ENCODE results near the gene FXYD7.
"Not testable (repeated sequence)": the region's sequence is repeated elsewhere in the genome, so short reads cannot be mapped to it uniquely, and the experiment has no call there.

Gene FXYD7

DNA sequence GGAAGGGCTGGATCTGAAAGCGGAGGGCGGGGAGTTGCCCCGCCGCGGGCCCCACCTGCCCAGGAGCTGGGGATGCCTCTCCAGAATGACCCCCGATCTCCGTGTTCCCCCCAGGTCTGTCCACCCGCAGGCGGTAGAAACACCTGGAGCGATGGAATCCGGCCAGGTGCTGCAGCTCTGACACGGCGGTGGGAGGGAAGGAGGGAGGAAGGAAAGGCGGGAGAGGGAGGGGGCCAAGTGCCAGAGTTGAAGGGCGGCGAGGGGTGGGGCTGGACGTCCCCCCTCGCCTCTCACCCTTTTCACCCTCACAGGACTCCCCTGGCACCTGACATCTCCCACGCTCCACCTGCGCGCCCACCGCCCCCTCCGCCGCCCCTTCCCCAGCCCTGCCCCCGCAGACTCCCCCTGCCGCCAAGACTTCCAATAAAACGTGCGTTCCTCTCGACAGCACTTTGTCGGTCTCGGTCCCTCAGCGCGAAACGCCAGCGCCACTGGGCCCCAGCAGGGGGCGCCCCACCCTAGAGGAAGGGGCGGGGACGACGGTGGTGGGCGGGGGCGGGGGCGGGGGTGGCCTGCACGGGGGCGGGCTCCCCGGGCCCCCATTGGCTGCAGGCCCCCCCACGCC lies 337 bp upstream of the FXYD7 start:
- peak in 29 of 56 donors; percentile 25 to 75 (median 51) for DNase-seq

DNA sequence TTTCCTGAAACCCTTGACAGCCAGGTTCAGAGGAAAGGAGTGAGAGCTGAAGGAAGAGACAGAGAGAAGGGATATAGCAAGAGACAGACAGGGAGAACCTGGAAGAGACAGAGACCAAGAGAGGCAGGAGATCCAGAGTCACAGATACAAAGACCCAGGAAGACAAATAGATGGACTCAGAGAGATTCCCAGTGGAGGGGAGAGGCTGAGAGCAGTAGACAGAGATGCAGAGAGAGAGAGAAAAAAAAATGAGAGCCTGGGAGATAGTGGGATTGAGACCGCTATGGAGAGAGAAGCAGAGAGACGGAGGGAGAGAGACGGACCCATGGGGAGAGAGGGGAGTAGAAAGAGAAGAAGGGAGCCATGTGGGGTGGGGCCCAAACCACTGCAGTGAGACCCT lies 763 bp downstream of the FXYD7 start:
- DNase-seq = no peak

DNA sequence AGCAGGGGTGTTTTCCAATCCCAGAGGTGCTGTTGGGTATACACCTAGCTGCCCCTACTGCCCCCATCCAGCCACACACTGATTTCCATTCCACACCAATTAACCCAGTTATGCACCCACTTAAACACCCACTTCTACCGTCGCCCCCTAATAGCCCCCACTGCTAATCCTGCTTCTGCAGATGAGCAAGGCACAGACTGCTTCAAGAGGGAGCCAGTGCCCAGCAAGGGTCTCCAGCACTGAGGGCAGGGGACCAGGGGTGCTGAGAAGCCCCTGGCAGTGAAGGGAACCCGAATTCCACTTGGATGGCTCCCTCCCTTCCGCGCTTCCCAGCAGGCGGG lies 1.2 kb downstream of the FXYD7 start:
- DNase-seq = no peak

DNA sequence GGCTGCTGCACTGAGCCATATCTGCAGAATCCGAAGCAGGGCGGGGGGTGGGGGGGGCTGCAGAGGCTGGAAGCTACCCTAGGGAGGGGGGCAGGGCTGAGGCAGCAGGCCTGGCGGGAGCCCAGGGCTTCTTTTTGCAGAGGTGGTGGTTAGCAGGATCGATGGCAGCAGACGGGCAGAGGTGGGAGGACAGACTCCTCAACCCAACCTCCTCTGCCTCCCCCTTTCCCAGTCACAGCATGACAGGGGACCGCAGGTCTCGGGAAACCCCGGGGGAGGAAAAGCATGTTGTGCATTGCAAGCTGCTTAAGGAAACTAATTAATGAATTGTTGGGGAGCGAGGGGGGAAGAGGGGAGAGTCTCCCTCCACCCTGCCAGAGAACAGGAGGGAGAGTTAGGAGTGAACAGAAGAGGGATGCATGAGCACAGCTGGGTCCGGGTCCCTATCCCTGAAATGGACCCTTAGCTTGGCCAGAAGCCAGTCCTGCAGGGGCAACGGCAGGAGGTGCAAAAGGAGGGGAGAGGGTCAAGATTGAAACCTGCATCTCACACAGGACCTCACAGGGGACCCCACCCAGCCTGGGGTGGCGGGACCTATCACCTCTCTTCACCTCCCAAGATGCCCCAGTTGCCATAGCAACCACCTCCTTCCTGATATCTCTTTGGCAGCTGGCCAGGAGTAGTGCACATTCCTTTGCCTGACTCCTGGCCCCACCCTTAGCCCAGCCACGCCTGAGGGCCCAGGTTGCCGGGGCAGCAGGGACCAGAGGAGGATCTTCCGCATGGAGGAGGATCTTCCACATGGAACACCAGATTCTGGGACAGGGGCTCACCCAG lies 1.8 kb downstream of the FXYD7 start:
- peak in 13 of 56 donors; percentile 18 to 49 (median 34) for DNase-seq

DNA sequence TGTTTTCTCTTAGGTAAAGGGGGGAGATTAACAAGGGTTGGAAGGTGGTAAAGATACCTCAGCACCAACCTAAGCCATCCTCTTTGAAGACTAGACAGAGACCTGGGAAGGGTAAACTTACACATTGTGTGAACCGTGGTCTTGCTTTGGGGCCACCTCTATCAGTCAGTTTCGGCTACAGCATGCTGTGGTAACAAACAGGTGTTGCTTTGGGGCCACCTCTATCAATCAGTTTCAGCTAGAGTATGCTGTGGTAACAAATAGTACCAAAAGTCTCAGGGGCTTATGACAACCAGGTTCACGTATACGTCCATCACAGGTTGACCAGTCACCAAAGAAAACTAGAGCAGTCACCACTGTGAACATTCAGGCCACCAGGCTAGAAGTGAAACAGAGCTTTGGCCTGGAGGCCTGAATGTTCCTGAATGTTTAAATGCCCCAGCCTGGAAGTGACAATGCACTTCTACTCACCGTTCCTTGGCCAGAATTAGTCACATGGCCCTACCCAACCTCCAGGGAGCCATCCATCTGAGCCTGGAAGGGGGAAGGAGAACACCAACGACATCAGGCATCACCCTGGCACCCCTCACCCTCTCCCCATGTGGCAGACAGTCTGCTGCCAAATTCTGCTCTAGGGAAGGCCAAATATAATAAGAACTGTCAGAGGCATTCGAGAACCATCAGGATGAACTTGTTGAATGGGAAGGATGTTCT lies 3.8 kb downstream of the FXYD7 start:
- DNase-seq = no peak

DNA sequence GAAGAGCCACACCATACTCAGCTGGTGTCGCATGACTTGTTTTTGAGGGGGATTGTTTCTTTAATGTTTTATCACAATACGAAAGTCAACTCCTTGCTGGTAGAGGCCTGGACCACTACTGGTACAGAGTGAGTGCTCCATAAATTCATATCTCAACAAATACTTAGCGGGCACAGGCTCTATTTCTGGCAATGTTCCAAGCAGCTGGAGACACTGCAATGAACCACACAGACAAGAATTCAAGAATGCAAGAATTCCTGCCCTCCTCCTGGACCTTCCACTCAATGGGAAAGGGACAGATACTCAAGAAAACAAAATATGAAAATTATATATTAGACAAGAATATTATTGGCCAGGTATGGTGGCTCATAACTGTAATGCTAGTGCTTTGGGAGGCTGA lies 6.4 kb downstream of the FXYD7 start:
- DNase-seq = no peak

DNA sequence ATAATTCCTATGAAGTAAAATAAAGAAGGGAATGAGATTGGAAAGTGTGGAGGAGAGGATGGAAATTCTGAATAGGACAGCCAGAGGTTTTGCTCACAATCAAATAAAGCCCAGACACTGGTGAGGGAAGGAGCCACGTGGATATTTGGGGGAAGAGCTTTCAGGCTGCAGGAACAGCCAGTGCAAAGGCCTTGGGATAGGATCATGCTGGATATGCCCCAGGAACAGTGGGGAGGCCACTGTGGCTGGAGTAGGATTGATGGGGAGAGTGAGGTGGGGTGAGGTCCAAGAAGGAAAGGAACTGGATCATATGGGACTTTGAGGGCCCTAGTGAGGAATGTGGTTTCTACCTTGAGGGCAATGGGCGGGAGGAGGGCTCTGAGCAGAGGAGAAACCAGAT lies 7.4 kb downstream of the FXYD7 start:
- DNase-seq = no peak

DNA sequence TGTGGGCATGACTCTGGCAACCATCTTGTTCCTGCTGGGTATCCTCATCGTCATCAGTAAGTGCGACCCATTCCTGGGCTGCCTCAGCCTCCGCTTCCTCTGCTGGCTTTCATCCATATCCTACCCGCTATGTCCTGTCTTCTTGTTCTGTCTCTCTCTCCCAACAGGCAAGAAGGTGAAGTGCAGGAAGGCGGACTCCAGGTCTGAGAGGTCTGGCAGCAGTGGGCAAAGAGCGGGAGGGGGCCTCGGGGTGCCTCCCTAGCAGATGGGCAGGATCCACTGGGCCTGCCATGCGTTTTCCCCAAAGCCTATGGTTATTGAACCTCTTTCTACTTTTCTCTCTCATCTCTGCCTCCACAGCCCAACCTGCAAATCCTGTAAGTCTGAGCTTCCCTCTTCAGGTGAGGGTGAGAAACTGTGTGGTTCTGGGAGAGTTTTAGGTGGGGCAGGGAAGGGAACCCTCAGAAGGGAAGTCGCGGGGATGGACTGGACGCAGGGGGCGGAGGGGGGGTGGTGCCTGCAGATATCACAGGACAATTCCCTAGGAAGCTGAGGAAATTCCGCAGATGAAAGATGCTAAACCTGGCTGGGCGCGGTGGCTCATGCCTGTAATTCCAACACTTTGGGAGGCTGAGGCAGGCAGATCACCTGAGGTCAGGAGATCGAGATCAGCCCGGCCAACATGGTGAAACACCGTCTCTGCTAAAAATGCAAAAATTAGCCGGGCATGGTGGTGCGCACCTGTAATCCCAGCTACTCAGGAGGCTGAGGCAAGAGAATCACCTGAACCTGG lies 8.4 kb downstream of the FXYD7 start:
- DNase-seq = no peak

DNA sequence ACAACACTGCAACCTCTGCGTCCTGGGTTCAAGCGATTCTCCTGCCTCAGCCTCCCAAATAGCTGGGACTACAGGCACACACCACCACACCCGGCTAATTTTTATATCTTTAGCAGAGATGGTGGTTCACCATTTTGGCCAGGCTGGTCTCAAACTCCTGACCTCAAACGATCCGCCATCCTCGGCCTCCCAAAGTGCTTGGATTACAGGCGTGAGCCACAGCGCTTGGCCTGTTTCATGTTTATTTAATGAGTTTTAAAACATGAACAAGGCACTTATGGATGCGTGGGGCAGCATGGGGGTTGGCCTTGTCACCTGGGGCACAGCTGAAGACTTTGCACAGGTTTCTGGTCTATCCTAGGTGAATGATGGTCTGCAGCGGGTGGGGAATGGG lies 10.1 kb downstream of the FXYD7 start:
- not testable (repeated sequence) for DNase-seq

DNA sequence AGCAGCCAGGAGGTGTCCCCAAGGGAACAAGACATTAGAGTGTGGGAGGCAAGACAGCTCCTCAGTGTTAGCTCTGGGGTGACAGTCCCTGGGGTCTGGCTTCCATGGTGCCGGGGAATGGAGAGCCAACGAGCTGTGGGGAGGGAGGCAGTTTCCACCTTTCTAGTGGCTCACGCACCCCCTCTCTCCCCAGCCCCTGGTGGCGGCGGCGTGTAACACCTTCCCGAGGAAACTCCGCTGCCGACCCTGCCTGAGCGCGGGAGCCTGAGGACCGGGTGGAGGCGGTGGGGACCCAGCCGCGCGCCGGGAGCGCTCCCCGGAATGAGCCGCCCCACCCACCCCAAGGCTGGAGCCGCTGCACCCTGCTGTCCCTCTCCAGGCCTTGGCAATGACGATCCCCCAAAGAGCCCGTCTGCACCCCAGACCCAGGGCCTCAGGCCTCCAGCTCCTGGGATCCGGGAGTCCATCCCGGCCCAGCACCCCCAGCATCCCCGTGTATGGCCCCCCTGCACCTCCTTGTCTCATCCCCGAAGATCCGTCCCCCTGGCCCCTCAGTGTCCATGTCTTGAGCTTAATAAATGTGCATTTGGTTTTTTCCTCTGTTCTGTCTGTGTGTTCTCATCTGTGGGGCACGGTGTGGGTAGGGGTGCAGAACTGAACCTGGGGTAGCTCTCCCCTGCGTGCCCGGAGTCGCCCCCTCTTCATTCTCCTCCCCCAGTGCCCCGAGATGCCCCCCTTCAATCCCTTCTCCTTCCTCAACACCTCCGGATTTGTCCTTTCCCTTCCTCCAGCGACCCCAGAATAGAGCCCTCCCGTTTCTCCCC lies 10.9 kb downstream of the FXYD7 start:
- DNase-seq = no peak

DNA sequence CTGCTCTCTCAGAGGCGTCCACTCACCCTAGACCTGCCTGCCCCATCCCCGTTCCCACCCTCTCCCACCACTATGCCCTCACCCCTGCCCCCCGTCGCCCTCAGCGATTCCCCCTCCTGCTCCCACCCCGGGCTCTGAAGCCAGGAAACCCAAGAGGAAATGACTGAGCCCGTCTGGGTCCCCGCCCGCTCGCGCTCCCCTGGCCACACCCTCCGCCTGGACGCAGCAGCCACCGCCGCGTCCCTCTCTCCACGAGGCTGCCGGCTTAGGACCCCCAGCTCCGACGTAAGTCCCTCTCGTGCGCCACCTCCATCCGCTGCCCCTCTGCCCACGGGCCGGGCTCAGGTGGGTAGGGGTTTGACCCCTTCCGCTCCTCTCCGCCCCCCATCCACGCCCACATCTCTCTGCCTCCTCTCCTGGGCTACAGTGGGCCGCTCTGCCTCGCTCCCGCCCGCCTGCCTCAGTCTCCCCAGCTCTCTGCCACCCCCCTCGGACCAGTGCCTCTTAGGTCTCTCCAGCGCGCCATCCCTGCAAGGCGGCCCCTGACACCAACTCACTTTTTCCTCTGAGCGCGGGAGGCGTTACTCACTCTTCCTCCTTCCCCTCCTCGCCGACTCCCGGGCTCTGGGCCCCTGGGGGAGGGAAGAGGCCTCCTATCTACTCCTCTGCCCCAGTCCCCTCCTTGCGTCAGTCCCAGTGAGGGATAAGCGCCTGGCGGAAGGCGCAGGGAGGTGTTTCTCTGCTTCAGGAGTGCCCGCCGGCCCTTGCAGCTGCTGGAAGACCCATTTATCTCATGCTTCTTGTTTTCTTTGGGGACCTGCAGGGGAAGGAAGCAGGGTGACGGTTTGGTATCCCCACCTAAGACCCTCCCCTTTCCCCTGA lies 11.7 kb downstream of the FXYD7 start, which contains the start of gene FXYD5:
FXYD5 (plus strand) TSS at position 211 of the 882 bp plus-strand sequence. CDS start 816 bp downstream, outside the sequence.
- DNase-seq = peak in 1 of 56 donors; percentile 14

DNA sequence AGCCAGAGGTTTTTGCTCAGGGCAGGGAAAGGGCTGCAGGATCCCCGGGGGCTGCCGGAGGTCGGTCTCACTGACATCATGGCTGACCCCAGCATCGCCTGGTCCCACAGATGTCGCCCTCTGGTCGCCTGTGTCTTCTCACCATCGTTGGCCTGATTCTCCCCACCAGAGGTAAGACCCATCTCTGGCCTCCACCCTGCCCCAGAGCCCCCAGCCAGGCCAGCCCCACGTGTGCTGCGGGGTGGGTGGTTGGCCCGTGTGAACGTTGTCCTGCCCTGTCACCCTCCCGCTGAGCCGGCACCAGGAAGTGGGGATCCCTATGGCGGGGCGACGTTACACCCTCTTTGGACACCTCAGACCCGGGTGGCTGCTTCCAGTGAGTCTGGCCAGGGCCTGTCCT lies 12.4 kb downstream of the FXYD7 start:
- DNase-seq = no peak

DNA sequence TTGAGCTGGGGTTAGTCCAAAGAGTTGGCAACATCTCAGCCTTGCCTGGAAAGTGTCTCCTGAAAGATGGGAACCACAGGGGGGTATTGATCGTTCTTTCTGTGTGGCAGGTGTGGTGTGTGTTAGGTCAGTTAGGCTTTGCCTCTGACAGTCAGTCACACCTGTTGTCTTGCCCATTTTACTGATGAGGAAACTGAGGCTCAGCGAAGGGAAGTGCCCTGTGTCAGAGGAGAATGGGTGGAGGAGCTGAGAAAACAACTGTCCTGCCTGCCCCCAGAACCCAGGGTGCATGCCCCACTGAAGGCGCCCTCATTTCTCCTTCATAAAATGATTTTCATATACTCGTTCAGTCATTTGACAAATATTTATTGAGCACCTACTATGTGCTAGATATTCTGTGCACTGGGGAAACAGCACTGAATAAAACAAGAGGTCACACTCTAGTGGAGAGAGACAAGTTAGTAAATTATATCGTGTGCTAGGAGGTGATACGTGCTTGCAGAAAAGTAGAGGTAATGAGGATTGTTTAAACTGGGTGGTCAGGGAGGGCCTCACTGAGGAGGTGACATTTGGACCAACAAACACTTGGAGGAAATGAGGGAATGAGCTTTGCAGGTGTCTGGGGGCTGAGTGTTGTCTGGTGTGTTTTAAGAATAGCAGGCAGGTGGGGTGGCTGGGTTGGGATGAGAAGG lies 13.1 kb downstream of the FXYD7 start:
- DNase-seq = no peak

DNA sequence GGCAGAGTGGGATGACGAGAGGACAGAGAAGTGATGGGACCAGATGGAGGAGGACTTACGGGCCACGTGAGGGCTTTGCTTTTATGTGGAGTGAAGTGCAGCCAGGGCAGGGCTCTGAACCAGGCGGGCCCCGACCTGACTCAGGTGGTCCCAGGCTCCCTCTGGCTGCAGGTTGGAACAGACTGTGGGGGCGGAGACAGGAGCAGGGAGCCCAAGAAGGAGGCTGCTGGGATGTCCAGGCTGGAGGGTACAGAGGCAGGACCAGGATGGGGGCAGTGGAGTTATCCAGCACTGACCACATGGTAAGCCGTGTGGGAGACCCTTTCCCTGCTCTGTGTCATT lies 13.6 kb downstream of the FXYD7 start:
- no peak for DNase-seq

DNA sequence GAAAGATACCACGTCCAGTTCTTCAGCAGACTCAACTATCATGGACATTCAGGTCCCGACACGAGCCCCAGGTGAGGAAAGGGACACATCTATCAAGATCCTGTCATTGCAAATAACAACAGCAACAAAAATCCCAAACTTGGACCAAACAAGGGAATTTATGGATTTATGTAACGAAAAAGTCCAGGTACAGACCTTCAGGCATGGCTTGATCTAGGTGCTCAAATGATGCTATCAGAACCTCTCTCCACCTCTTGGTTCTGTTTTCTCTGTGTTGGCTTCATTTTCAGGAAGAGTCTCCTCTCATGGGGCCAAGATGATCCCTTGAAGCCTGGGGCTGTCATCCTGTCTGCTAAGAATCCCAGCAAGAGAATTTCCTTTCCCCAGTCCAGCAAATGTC lies 14.4 kb downstream of the FXYD7 start:
- DNase-seq = no peak

DNA sequence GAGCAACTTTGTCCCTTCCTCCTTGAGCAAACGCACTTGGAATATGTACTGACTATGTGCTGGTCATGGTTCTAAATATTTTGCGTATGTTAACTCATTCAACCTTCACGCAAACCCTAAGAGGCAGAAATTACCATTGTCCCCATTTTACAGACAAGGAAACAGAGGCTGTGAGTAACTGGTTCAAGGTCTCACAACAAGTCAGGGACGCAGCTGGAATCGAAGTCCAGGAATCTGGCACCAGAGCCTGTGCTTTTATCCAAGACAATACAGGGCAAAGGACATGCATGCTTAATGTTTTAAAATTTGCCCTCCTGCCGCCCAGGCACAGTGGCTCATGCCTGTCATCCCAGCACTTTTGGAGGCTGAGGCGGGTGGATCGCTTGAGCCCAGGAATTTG lies 16.6 kb downstream of the FXYD7 start:
- no peak for DNase-seq

DNA sequence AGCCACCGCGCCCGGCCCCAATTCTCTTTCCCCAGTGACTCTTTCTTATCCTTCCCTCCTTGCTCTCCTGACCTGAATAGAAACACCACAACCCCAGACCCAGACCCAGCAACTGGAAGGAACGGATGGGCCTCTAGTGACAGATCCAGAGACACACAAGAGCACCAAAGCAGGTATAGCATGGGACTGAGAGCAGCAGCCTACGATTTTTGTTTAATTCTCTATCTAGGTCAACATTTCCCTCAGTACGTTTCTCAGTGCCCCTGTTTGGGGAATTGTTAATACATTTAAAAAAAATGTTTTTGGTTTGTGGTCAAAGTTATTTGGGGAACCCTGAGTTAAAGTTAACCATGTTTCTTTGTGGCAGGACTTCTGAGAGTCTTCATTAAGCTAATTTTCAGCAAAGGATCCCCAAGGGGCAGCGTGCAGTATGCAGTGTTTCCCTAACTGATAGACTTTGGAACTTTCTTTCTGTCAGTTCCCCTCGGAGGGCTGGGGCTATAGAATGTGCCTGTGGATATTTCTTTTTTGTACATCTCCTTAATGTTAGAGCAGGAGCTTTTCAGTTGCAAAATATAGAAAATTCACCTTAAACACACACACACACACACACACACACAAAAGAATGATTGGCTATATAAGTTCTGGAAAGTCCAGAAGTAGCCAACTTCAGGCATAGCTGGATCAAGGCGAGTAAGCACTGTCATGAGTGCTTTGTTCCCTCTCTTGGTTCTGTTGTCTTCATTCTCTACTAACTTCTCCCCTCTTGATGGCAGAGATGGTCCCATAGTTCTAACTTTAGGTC lies 17.8 kb downstream of the FXYD7 start:
- DNase-seq = no peak

DNA sequence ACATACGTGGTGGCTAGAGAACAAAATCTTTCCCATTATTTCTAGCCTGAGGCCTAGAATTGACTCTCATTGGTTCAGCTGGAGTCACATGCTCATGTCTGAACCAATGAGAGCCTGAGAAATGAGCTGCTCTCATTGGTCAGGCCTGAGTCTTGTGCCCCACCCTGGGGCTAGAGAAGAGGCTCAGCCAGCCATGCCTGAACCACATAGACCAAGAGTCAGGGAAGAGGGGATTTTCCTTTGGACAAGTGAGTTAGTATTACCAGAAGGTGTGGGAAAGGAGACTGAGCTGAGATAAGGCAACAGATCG lies 18.3 kb downstream of the FXYD7 start:
- DNase-seq = no peak
